DMS79 treated with DMSO at 0.1 percent for 48 hours (cell line): ENCODE measurements around the gene MYO1C.
"Not testable (repeated sequence)": the region's sequence is repeated elsewhere in the genome, so short reads cannot be mapped to it uniquely, and the experiment has no call there.

Experiments
- DNase-seq: peaks from one replicate; lab custom pipeline; 2025; lab: John Stamatoyannopoulos, UW

The MYO1C gene

GRCh38 chr17:1423456-1424135 lies 68.9 kb downstream of the MYO1C start:
- no peak for DNase-seq

DNA sequence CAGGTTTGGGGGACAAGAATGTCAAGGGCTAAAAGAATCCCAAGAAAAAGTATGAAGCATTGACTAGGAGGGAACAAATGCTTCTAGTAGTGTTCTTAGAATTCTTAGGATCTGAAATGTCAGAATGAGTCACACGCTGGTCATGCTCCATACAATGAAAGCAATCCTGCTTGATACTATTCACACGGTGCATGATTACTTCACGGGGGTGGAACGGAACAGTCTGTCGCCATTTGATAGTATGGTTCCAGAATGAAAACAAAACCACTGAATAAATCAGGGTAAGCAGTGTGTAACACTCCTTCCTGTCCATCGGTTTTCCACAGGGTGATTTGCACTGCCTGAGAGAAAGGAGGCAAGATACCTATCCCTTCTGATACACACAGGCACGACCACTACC lies 69.6 kb downstream of the MYO1C start:
- no peak for DNase-seq

DNA sequence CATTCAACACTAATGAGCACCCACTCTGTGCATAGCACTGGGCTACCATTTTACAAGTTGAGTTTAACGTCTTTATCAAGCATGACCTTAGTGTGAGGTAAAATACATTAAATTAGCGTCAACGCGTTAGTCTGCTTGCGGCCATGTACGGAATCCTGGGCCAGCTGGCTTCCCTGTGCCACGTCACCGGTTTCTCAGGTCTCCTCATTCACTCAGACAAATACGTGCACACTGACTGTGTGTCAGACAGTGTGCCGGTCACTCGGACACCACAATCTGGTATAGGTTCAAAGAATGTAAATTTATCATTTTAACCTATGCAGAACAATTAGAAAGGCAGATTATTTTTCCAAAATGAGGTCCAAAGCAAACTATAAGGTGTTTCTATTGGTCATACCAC lies 71.0 kb downstream of the MYO1C start:
- no peak for DNase-seq

DNA sequence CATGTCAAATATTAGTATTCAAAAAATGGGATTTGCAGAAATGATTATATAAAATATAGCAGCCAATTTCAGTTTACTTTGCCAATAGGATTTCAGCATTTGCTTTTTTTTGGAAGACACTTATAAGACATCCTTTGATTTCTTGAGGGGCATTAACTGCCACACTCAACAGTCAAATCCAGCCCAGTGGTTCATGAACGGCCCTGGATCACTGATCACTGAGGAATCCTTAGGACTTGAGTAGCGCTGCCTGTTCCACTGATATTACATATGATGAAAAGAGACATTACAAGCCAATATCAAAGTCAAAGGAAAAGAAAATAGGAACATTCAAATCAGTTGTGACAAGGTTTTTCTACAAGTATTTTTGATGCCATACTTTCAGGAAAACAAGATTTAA lies 71.5 kb downstream of the MYO1C start:
- DNase-seq = no peak

- no peak for DNase-seq
These were observed 72.3 kb downstream of the MYO1C start for GRCh38 chr17:1420163-1420562.

DNA sequence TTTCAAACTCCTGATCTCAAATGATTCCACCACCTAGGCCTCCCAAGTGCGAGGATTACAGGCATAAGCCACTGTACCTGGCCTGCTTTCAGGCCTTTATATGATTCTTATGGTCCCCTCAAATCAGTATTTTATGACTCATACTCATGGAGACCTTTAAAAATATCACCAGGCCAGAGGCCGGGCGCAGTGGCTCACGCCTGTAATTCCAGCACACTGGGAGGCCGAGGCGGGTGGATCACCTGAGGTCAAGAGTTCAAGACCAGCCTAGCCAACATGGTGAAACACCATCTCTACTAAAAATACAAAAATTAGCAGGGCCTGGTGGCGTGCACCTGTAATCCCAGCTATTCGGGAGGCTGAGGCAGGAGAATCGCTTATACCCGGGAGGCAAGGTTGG lies 74.0 kb downstream of the MYO1C start:
- DNase-seq = not testable (repeated sequence)

- DNase-seq = no peak
These were observed 76.1 kb downstream of the MYO1C start for GRCh38 chr17:1416414-1416813.

- no peak for DNase-seq
These were observed 77.9 kb downstream of the MYO1C start for GRCh38 chr17:1414634-1415033.
